B cell (primary cell): Measurements from ENCODE around the gene CYP26A1. TPM values are rescaled to one million over a fixed set of nuclear protein-coding genes. Genes with fewer than 3 reads are reported as not detected.
A peak's percentile ranks its signal among the peaks of the same experiment; 100 is the strongest.

Source experiments
- ATAC-seq: fragments of 200-7000 bp; cut with Tn5 transposase; one replicate; pipeline ENCODE4 v1.10.0; 2021; ENCODE audit warnings: low read depth, mild to moderate bottlenecking, moderate number of reproducible peaks, moderate library complexity
- CTCF ChIA-PET: fragments of 350-600 bp; sonication (Branson Sonifier 250); formaldehyde crosslinking; loops from one replicate; lab custom pipeline; 2021; ENCODE audit warnings: antibody characterized with exemption, inconsistent platforms; lab: Charles Lee
- POLR2A ChIA-PET: fragments of 350-600 bp; sonication (Branson Sonifier 250); formaldehyde crosslinking; loops from one replicate; lab custom pipeline; 2021; ENCODE audit warnings: antibody characterized with exemption; lab: Charles Lee
- DNase-seq: peaks from one replicate; pipeline ENCODE4 v3.0.0; 2013
- H2AFZ ChIP-seq: 2 replicates; pipeline ENCODE4 v1.6.1; 2012; ENCODE audit warnings: mild to moderate bottlenecking, low read depth, low read length; ENCODE audit not compliant: insufficient read depth, poor library complexity, severe bottlenecking
- H3K27ac ChIP-seq, 2 donors: 1 replicate in 1 of 2; 2 replicates in 1 of 2; pipeline ENCODE4 v1.5.1; 2012 to 2013; ENCODE audit warnings: low read length in 2 of 2, mild to moderate bottlenecking in 2 of 2, moderate library complexity in 1 of 2
- H3K27me3 ChIP-seq, 4 experiments: fragments of 200-600 bp in 1 of 4; sonication (generic) in 1 of 4; replicated peaks in 1 of 4; 1 replicate in 2 of 4; 2 replicates in 2 of 4; pipeline versions ENCODE4 v1.6.1 to v1.7.0; 2013 to 2016; ENCODE audit warnings: low read length in 3 of 4, mild to moderate bottlenecking in 2 of 4, mixed read lengths in 1 of 4, moderate library complexity in 1 of 4; ENCODE audit not compliant: insufficient read depth in 4 of 4, control insufficient read depth in 3 of 4; ENCODE audit errors: control extremely low read depth in 1 of 4
- H3K36me3 ChIP-seq, 2 experiments: replicated peaks in 1 of 2; 1 replicate in 1 of 2; 2 replicates in 1 of 2; pipeline versions ENCODE4 v1.6.1 to v1.7.1; 2013; ENCODE audit warnings: low read length in 1 of 2; ENCODE audit not compliant: insufficient read depth in 2 of 2, control insufficient read depth in 1 of 2; ENCODE audit errors: control extremely low read depth in 1 of 2, extremely low read depth in 1 of 2
- H3K4me1 ChIP-seq, 2 donors: fragments of 200-600 bp in 1 of 2; sonication (generic) in 1 of 2; 1 replicate in 1 of 2; 2 replicates in 1 of 2; pipeline versions ENCODE4 v1.5.1 to v1.6.1; 2013 to 2017; ENCODE audit warnings: low read length in 2 of 2; ENCODE audit not compliant: control insufficient read depth in 2 of 2, insufficient read depth in 2 of 2
- H3K4me2 ChIP-seq: replicated peaks from 2 replicates; pipeline ENCODE3; 2012; ENCODE audit warnings: mild to moderate bottlenecking, low read depth, low read length; ENCODE audit not compliant: poor library complexity, severe bottlenecking
- H3K4me3 ChIP-seq, 5 experiments: fragments of 200-600 bp in 1 of 5; sonication (generic) in 1 of 5; 1 replicate in 3 of 5; 2 replicates in 2 of 5; pipeline versions ENCODE4 v1.5.1 to v1.7.0; 2011 to 2016; ENCODE audit warnings: low read length in 4 of 5, mild to moderate bottlenecking in 4 of 5, low read depth in 2 of 5, control low read depth in 1 of 5, moderate library complexity in 1 of 5; ENCODE audit not compliant: insufficient read depth in 1 of 5; ENCODE audit errors: control extremely low read depth in 1 of 5, extremely low read depth in 1 of 5
- H3K79me2 ChIP-seq: fragments of 200-600 bp; sonication (generic); one replicate; pipeline ENCODE4 v1.6.0; 2016; ENCODE audit warnings: low read length; ENCODE audit not compliant: control insufficient read depth, insufficient read depth
- H3K9ac ChIP-seq: fragments of 200-600 bp; sonication (generic); 2 replicates; pipeline ENCODE4 v1.6.1; 2017; ENCODE audit warnings: mild to moderate bottlenecking, low read length, moderate library complexity
- H3K9me3 ChIP-seq, 3 donors: one replicate each; pipeline versions ENCODE4 v1.6.1 to v1.7.1; 2013; ENCODE audit warnings: low read length in 2 of 3; ENCODE audit not compliant: control insufficient read depth in 2 of 3, insufficient read depth in 1 of 3; ENCODE audit errors: control extremely low read depth in 1 of 3
- H4K20me1 ChIP-seq: 2 replicates; pipeline ENCODE4 v1.6.0; 2012; ENCODE audit warnings: mild to moderate bottlenecking, low read length; ENCODE audit not compliant: insufficient read depth, control insufficient read depth, poor library complexity, severe bottlenecking
- H3K27ac Mint-ChIP-seq: one replicate; pipeline ENCODE4 v1.8.0; 2021; ENCODE audit warnings: mixed read lengths
- H3K27me3 Mint-ChIP-seq: one replicate; pipeline ENCODE4 v1.8.0; 2021; ENCODE audit warnings: mixed read lengths
- H3K4me1 Mint-ChIP-seq: one replicate; pipeline ENCODE4 v1.8.0; 2021; ENCODE audit warnings: mixed read lengths
- H3K4me3 Mint-ChIP-seq: one replicate; pipeline ENCODE4 v1.8.0; 2021; ENCODE audit warnings: mixed read lengths
- H3K9me3 Mint-ChIP-seq: one replicate; pipeline ENCODE4 v1.8.0; 2022; ENCODE audit warnings: mixed read lengths; ENCODE audit not compliant: insufficient read depth
- CTCF ChIP-seq: fragments of 200-600 bp; IDR thresholded peaks from one replicate; pipeline ENCODE4 v1.8.0; 2022; ENCODE audit warnings: antibody characterized with exemption, mild to moderate bottlenecking
- EZH2 ChIP-seq: IDR thresholded peaks from 2 replicates; pipeline ENCODE4 v1.6.1; 2012; ENCODE audit warnings: borderline replicate concordance, low read depth, mild to moderate bottlenecking, moderate library complexity, low read length; ENCODE audit not compliant: insufficient read depth, poor library complexity, severe bottlenecking
- WGBS: methylation state at CpG from one replicate; pipeline ENCODE4 v1.1.5; 2013; ENCODE audit warnings: missing lambda C conversion rate; ENCODE audit not compliant: insufficient coverage; 5-methylcytosine and 5-hydroxymethylcytosine counted together
- intact Hi-C: fragments of 100-400 bp; cut with micrococcal nuclease; formaldehyde crosslinking; loops from one replicate; pipeline ENCODE4 v1.10.0; 2022
- polyA plus RNA-seq: library from polyadenylated mRNA; depleted of rRNA; stranded (reverse); fragments of >200 nt; gene quantifications from 2 replicates; pipeline ENCODE4 v1.2.3, GENCODE V29; 2012
- total RNA-seq, 2 donors: library from RNA; stranded (reverse); fragments of 120-200 nt in 1 of 2; gene quantifications; 1 replicate in 1 of 2; 2 replicates in 1 of 2; pipeline versions ENCODE4 v1.2.3 to v1.2.4, GENCODE V29; 2013 to 2022

CYP26A1 gene
- total and polyA plus RNA-seq, 2 donors (not counting 1 experiment from before 2014, with no cell fraction given): not detected

- no peak overlapping the region for H3K27ac Mint-ChIP-seq
- Histone ChIP-seq H3K36me3 (no peaks in the 10 kb centered on the region), H4K20me1 (peaks cover 4% of the 10 kb centered on the region), H3K27me3 (peaks cover 0 to 75% (median 33%) of the 10 kb centered on the region in 4 experiments), H3K9ac (no peak overlapping the region), H3K9me3 (peaks cover 0 to 3% (median 0%) of the 10 kb centered on the region in 3 donors), H3K4me2 (peak overlapping the region; percentile 19), H3K79me2 (no peaks in the 10 kb centered on the region), H2AFZ (no peak overlapping the region), H3K4me3 (no peak overlapping the region), H3K4me1 (peaks cover 24 to 25% of the 10 kb centered on the region in 2 donors), H3K27ac (no peak overlapping the region)
- DNase-seq (peak; percentile 20), ATAC-seq (no peak)
- WGBS: 9% methylated on average over 79 of the region's 81 CpGs
- peaks cover 31% of the 10 kb centered on the region for H3K4me1 Mint-ChIP-seq
- ChIA-PET POLR2A (no interaction called here), CTCF (interaction anchor here (1.1 kb wide), 1 partner anchor 10 kb away, joined by 4 read pairs; no protein-coding TSS in a partner anchor)
- peaks cover 66% of the 10 kb centered on the region for H3K27me3 Mint-ChIP-seq
- no peak overlapping the region for H3K4me3 Mint-ChIP-seq
- H3K9me3 Mint-ChIP-seq: no peaks in the 10 kb centered on the region
- TF ChIP-seq EZH2: no peak
- TF ChIP-seq CTCF: no peak
- intact Hi-C loops: no loop called here
These were observed 7.8 kb upstream of the CYP26A1 start for GRCh38 chr10:93065675-93066543.

GRCh38 chr10:93066544-93066913 lies 7.2 kb upstream of the CYP26A1 start:
- H3K4me3 Mint-ChIP-seq: no peak overlapping the region
- intact Hi-C loops: no loop called here
- peaks cover 0 to 78% (median 35%) of the 10 kb centered on the region in 4 experiments for H3K27me3 ChIP-seq
- H3K4me1 ChIP-seq: peaks cover 19 to 22% of the 10 kb centered on the region in 2 donors
- CTCF ChIA-PET: interaction anchor here (0.8 kb wide), 1 partner anchor 14 kb away, joined by 3 read pairs; no protein-coding TSS in a partner anchor
- H3K36me3 ChIP-seq: no peaks in the 10 kb centered on the region
- no peak overlapping the region for H3K4me2 ChIP-seq
- TF ChIP-seq EZH2 (no peak), CTCF (no peak)
- peaks cover 0 to 3% (median 0%) of the 10 kb centered on the region in 3 donors for H3K9me3 ChIP-seq
- H4K20me1 ChIP-seq: no peaks in the 10 kb centered on the region
- WGBS: 17% methylated on average over 6 of the region's 11 CpGs
- H3K4me3 ChIP-seq: no peak overlapping the region
- H3K4me1 Mint-ChIP-seq: peaks cover 32% of the 10 kb centered on the region
- no peak overlapping the region for H3K27ac Mint-ChIP-seq
- no peak overlapping the region for H3K27ac ChIP-seq
- DNase-seq (no peak), ATAC-seq (no peak)
- no peaks in the 10 kb centered on the region for H3K79me2 ChIP-seq
- POLR2A ChIA-PET: no interaction called here
- H3K9ac ChIP-seq: no peak overlapping the region
- H2AFZ ChIP-seq: no peak overlapping the region
- H3K27me3 Mint-ChIP-seq: peaks cover 67% of the 10 kb centered on the region
- no peaks in the 10 kb centered on the region for H3K9me3 Mint-ChIP-seq
